ENCODE results near the gene MRPL16.

DNA sequence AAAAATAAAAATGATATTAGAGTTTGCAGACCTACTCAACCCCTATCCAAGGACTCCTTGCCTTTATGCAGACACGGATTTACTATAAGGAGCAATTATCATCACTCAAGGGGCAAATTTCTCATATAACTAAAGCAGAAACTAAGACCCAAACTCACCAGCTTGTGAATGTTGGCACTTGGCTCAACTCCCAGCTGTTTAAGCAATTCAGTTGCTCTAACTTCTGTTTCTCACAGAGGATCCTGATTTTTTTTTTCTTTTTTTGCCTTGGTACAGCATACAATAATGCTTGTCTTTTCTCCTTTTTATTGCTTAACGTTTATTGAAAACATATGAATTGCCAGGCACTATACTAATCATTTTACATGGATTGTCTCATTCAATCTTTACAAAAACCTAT is 44.3 kb upstream of the MRPL16 start:
- TF ChIP-seq EZH2 (IDR thresholded peaks at IDR 0.05; ENCODE audit: insufficient read depth, poor library complexity, severe bottlenecking) (no peak), EZH2phosphoT487 (IDR thresholded peaks at IDR 0.05; ENCODE audit: insufficient read depth, low read depth) (no peak)
